B cell (primary cell): ENCODE measurements around the gene PPP4R1.

Experiments used
- CTCF ChIP-seq: fragments of 200-600 bp; IDR thresholded peaks from one replicate; pipeline ENCODE4 v1.8.0; 2022; ENCODE audit warnings: antibody characterized with exemption, mild to moderate bottlenecking
- EZH2 ChIP-seq: IDR thresholded peaks from 2 replicates; pipeline ENCODE4 v1.6.1; 2012; ENCODE audit warnings: borderline replicate concordance, low read depth, mild to moderate bottlenecking, moderate library complexity, low read length; ENCODE audit not compliant: insufficient read depth, poor library complexity, severe bottlenecking

GRCh38 chr18:9570255-9570654 lies 44.1 kb downstream of the PPP4R1 start:
- TF ChIP-seq CTCF (no peak), EZH2 (no peak)
